Left renal cortex interstitium (tissue), 4 donors: Measurements from ENCODE around the gene TMEM184C. TPM values are rescaled to one million over a fixed set of nuclear protein-coding genes. Genes with fewer than 3 reads are reported as not detected.

Source experiments
- DNase-seq, 4 donors: peaks; one replicate each; pipeline ENCODE4 v3.0.0-alpha.2; 2013; ENCODE audit warnings: low read depth in 4 of 4, low spot score in 2 of 4, missing footprints in 1 of 4
- polyA plus RNA-seq, 4 donors: library from polyadenylated mRNA; unstranded; fragments of 120-200 nt; gene quantifications; one replicate each; pipeline ENCODE4 v1.2.1, GENCODE V29; 2013; ENCODE audit not compliant: insufficient read length in 4 of 4

The TMEM184C gene
- polyA plus RNA-seq, 4 donors, result 43.6 to 55.7 (median 53.5) TPM

DNA sequence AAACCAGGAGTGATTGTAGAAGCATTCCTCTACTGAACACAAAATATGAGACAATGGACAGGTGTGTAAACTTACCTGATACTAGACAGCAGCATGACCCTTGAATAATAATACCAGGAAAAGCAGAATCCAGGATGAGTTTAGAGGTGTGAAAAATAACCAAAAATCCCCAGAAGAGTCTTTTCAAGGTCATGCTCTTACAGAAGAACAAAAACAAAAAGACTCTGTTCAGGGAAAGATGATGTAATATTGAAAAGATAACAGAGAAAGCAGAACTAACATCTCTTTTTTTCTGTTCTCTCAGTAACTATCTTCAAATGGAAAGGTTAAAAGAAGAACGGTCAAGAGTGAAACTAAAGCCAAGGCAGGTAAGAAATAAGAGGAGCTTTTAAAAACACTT is 100.7 kb downstream of the TMEM184C start:
- DNase-seq, result no peak

Other genes starting within 250 kb of the TMEM184C start
- 10 to 100 TPM; 76.2 to 98.4 (median 88.7) TPM for gene EDNRA, start 136.3 kb upstream of the TMEM184C start, polyA plus RNA-seq
- gene PRMT9, start 66.8 kb downstream of the TMEM184C start, polyA plus RNA-seq, result 10 to 100 TPM; 22.9 to 33.3 (median 26.6) TPM
- gene ARHGAP10, start 114.7 kb downstream of the TMEM184C start, polyA plus RNA-seq, result 10 to 100 TPM; 18.3 to 20.9 (median 19.5) TPM